GM20000 (cell line): Measurements from ENCODE around the gene AKT3.

Experiments used
- DNase-seq: peaks from one replicate; pipeline ENCODE4 v3.0.0; 2012; ENCODE audit warnings: low spot score
- TF ChIP-seq, protein P1 (sequence below): IDR thresholded peaks from 2 replicates; pipeline ENCODE4 v1.5.1; 2012; ENCODE audit warnings: mild to moderate bottlenecking, control low read depth; ENCODE audit errors: extremely low read depth, missing control alignments

The AKT3 gene

DNA sequence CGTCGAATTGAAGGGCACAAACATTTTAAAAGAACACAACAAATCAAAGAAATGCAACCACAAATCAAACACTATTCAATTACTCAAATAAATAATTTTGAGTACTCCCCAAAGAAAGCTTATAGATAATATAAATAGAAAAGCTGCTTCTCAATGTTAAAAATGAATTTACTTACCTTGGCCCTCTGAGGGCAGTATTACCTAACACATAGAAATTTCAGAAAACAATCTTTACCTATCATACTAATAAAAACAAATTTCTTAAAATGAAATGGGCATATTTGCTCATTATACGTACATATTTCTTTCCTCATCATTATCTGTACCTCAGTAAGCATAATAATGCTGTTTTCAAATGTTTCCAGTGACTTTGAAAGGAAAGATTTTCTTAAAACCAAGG lies 141.8 kb downstream of the AKT3 start:
- no peak for DNase-seq
- TF ChIP-seq, protein P1, sequence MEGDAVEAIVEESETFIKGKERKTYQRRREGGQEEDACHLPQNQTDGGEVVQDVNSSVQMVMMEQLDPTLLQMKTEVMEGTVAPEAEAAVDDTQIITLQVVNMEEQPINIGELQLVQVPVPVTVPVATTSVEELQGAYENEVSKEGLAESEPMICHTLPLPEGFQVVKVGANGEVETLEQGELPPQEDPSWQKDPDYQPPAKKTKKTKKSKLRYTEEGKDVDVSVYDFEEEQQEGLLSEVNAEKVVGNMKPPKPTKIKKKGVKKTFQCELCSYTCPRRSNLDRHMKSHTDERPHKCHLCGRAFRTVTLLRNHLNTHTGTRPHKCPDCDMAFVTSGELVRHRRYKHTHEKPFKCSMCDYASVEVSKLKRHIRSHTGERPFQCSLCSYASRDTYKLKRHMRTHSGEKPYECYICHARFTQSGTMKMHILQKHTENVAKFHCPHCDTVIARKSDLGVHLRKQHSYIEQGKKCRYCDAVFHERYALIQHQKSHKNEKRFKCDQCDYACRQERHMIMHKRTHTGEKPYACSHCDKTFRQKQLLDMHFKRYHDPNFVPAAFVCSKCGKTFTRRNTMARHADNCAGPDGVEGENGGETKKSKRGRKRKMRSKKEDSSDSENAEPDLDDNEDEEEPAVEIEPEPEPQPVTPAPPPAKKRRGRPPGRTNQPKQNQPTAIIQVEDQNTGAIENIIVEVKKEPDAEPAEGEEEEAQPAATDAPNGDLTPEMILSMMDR, result no peak

DNA sequence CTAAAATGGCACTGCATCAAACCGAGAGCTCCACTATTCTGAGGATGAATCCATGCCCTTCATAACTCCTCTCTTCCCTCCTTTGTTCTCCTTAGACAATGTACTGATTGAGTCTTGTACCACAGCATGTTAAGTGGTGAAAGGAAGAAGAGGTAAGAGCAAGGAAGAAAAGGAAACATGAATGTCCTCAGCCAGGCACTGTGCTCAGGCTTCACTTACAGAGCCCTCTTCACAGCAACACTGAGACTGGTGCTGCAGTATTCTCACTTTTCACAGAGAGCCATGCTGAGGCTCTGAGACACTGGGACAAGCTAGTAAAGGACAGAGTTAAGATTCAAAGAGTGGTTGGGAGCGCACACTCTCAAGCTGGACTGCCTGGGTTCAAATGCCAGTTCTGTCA lies 143.5 kb downstream of the AKT3 start:
- DNase-seq, result no peak
- TF ChIP-seq, protein P1, result no peak

DNA sequence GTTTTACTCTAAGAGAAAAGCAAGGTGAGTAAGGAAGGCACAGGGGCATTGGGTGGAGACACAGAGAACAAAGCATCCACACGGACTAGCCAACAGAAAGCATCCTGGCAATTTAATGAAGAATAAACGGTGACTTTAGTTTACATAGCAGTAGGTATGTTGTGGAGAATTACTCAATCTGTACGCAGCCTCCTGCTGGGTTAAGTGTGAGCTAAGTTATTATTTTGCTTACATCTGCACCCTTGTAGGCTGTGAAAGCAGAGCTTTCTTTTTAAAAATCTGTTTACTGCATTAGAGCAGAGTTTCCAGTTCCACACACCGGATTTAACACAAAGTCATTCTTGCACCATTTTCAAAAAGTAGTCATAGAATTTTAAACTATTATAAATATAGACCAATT lies 144.5 kb downstream of the AKT3 start:
- TF ChIP-seq, protein P1, result no peak
- DNase-seq, result no peak

GRCh38 chr1:243701872-243702271 lies 148.2 kb downstream of the AKT3 start:
- no peak for DNase-seq
- TF ChIP-seq, protein P1, result no peak

GRCh38 chr1:243693800-243694199 lies 156.2 kb downstream of the AKT3 start:
- TF ChIP-seq, protein P1, result no peak
- DNase-seq, result no peak

DNA sequence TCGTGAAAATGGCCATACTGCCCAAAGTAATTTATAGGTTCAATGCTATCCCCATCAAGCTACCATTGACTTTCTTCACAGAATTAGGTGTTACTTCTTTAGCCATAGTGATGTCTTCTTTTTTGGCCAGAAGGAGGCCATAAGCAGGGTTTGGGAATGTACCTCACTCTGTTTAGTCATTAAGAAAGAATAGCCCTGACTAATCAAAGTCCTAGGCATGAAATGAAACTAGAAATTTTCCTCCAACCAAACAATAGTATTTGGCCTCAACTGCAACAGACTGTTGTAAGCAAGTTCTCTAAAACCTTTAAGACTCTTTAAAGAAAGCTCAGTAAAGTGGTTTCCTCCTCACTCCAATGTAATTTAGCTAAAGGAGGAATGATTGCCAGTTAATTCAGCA lies 163.9 kb downstream of the AKT3 start:
- no peak for DNase-seq
- TF ChIP-seq, protein P1, result no peak

DNA sequence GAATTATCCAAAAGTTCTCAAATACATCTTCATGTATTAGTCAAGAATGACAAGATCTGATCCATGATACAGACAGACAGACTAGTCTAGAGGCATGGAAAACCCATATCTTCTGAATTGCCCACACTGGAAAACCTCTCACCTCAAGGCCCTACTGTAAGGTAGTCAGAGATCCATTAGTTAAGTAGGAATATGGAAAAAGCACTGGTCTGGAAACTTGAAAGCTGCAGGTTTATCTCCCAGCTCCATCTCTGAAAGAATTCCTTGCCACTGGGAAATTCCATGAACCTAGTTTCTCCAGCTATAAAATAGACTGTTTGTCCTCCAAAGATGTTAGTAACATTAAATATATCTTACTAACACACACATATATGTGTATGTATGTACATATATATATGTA lies 169.2 kb downstream of the AKT3 start:
- no peak for DNase-seq
- TF ChIP-seq, protein P1, result no peak

GRCh38 chr1:243672539-243673074 lies 177.4 kb downstream of the AKT3 start:
- TF ChIP-seq, protein P1, result no peak
- DNase-seq, result no peak
